ENCODE data around the gene TMEM140.

The TMEM140 gene

DNA sequence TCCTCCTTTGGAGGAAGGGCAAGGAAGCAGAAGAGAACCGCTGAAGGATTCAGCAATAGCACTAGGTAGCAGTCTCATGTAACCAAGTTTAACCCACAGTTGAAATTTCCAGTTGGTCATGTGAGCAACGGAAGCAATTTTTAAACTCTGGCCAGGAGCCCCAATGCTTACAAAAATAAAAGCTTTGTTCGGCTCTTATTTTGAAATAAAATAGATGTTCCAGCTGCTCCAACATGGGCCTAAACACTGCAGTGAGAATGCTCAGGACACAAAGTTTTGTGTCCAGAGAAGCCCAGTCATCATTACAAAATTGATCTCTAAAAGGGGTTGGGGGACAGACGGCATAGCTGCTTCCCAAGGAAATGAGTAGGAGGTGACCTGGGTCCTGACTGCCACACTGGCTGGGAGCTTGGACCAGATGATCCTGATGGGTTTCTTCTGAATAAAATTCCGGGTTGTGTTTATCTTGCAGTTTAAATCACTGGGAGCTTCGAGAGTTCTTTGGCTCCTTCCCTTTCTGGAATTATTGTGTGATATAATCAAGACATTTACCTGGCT, 452 bp upstream of the TMEM140 start:
- DNase-seq (ENCODE audit: insufficient read length, low spot score) (no peak), FAIRE-seq (no peak)
- no peak for TF ChIP-seq POLR2A (IDR thresholded peaks at IDR 0.05; ENCODE audit: low read depth, low read length)

DNA sequence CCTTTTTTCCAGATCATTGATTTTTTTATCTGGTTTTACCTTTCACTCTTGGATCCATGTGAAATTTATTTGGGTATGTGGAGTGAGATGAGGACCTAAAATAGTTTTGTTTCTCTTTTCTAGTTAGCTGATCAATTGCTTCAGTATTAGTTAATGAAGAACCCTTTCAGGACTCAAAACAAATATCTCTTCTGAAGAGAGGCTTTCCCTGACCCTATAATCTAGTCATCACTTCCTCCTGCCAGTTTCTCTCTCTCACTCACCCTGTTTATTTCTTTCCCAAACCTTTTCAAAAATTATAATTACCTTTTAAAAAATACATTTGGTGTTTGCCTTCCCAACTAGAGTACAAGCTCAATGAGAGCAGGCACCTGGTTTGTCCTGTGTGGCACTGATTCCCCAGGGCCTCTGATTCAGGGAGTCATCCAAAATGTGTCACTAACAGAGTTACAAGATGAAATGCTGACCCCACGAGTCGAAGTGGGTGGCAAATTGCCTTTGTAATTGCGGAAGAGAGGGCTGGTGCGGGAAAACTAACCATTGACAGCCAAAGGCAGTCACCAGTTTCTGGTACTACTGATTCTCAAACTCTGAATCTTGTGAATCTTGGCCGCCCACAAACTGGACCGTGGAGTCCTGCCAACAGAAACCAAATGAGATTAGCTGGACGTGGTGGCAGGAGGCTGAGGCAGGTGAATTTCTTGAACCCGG, 2.4 kb downstream of the TMEM140 start:
- FAIRE-seq: no peak
- DNase-seq (ENCODE audit: insufficient read length, low spot score): no peak
- no peak for TF ChIP-seq POLR2A (IDR thresholded peaks at IDR 0.05; ENCODE audit: low read depth, low read length)

DNA sequence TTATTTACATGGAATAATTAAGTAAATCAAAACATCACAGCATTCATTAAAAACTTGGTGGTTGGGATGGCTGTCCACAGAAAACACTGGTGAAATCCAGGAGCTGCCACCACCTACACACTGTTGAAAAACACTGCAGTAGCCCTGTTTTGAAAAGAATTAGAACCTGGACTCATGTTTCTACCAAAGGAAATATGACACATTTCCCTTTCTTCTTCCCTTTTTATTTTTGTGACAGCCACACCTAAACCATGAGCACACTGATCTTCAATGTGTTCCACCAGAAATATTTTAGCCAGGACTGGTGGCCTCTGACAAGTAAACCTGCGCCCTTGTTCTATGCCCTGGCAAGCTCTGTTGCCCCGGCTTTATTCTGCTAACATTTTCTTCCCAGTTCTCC, 3.3 kb downstream of the TMEM140 start:
- DNase-seq (ENCODE audit: insufficient read length, low spot score) (no peak), FAIRE-seq (no peak)
- no peak for TF ChIP-seq POLR2A (IDR thresholded peaks at IDR 0.05; ENCODE audit: low read depth, low read length)

DNA sequence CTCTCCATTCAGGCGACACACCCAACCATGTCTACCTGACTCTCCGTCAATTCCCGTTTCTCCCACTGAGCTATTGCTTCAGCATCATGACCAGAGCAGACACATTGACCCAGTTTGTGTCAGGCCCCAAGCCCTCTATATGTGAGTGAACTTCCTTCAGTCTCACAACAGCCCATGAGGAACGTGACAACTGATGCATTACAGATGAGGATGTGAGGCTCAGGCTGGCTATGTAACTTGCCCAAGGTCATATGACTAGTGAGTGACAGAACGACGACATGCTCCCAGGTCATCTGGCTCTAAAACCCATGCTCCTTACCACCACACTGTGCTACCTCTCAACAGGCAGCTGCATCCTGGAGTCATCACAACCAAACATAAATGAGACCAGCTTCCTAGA, 3.7 kb downstream of the TMEM140 start:
- FAIRE-seq: no peak
- no peak for TF ChIP-seq POLR2A (IDR thresholded peaks at IDR 0.05; ENCODE audit: low read depth, low read length)

DNA sequence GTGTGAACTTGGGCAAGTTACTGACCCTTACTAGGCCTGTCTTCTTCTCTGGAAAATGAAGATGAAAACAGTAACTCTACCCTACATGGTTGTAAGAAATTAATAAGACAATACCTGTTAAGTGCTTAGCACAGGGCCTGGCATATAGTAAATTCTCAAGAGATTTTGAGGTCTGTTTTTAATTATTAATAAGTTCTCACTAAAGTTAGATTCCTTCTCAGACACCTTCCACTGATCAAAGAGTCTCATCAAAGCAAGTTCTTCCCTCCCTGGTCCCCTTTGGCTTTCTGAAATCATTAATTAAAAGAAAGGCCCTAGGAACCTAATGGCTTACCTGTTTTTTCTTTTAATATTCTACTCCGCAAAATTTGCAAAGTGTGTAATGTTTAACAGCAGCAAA, 4.6 kb downstream of the TMEM140 start:
- TF ChIP-seq POLR2A (IDR thresholded peaks at IDR 0.05; ENCODE audit: low read depth, low read length): no peak
- DNase-seq (ENCODE audit: insufficient read length, low spot score): no peak
- no peak for FAIRE-seq

More for the DNA sequence above, 3.7 kb downstream of the TMEM140 start:
- no peak for DNase-seq (ENCODE audit: insufficient read length, low spot score)

DNA sequence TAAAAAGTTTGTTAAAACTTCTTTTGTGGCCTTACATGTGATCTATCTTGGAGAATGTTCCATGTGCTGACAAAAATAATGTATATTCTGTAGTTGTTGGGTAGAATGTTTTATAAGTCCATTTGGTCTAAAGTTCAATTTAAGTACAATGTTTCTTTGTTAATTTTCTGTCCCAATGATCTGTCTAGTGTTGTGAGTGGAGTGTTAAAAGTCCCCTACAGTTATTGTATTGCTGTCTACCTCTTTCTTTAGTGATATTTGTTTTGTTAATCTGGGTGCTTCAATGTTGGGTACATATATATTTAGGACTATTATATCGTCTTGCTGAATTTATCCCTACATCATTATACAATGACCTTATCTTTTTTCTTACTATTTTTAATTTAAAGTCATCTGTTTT, 6.9 kb downstream of the TMEM140 start:
- TF ChIP-seq POLR2A (IDR thresholded peaks at IDR 0.05; ENCODE audit: low read depth, low read length): no peak
- DNase-seq (ENCODE audit: insufficient read length, low spot score) (no peak), FAIRE-seq (no peak)

DNA sequence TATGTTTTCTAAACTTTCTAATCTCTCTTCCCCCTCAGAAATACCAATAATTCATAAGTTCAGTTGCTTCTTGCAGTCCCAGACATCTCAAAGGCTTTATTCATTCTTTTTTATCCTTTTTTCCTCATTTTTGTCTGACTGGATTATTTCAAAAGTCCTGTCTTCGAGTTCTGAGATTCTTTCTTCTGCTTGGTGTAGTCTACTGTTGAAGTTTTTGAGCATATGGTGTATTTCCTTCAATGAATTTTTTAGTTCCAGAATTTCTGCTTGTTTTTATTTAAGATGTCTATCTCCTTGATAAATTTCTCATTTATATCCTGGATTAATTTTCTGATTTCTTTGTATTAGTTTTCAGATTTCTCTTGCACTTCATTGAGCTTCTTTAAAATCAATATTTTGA, 8.4 kb downstream of the TMEM140 start:
- DNase-seq (ENCODE audit: insufficient read length, low spot score) (no peak), FAIRE-seq (no peak)
- TF ChIP-seq POLR2A (IDR thresholded peaks at IDR 0.05; ENCODE audit: low read depth, low read length): no peak

DNA sequence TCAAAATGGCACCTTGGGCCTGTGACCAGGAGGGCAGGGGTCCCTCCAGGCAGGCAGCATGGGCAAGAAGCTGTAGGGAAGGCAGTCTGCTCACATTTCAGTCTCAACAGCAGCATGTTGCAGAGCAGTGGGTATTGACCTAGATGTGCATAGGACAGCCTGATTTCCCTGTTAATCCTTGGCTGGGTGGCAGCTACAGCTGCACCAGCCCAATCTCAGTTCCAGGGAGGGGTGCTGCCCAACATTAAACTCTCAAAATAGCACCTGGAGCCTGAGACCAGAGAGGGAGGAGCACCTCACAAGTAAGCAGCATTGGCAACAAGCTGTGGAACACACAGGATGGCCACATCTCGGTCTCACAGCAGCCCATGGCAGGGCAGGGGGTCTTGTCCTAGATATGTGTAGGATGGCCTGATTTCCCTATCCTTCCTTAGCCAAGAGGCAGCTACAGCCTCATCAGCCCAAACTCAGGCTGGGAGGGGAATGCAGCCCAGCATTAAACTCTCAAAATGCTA, 10.3 kb downstream of the TMEM140 start:
- FAIRE-seq: no peak
- no peak for TF ChIP-seq POLR2A (IDR thresholded peaks at IDR 0.05; ENCODE audit: low read depth, low read length)
- no peak for DNase-seq (ENCODE audit: insufficient read length, low spot score)

DNA sequence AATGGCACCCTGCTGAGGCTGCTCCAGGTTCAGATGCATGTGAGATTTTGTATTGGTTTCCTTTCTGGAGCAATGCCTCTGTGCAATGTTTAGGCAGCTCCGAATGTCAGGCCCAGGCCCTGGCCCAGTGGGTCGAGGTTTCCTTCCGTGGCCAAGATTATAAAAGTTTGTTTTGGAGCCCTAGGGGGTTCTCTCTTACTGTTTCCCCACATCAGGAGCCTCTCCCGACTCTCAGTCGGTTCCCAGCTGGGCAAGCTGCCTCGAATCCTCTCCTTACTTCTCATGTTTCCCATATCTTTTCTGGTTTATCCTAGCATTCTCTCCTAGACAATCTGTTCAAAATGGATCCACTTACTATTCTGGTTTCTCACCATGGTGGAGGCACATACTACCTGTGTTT, 11.0 kb downstream of the TMEM140 start:
- no peak for TF ChIP-seq POLR2A (IDR thresholded peaks at IDR 0.05; ENCODE audit: low read depth, low read length)
- FAIRE-seq (no peak), DNase-seq (ENCODE audit: insufficient read length, low spot score) (no peak)

DNA sequence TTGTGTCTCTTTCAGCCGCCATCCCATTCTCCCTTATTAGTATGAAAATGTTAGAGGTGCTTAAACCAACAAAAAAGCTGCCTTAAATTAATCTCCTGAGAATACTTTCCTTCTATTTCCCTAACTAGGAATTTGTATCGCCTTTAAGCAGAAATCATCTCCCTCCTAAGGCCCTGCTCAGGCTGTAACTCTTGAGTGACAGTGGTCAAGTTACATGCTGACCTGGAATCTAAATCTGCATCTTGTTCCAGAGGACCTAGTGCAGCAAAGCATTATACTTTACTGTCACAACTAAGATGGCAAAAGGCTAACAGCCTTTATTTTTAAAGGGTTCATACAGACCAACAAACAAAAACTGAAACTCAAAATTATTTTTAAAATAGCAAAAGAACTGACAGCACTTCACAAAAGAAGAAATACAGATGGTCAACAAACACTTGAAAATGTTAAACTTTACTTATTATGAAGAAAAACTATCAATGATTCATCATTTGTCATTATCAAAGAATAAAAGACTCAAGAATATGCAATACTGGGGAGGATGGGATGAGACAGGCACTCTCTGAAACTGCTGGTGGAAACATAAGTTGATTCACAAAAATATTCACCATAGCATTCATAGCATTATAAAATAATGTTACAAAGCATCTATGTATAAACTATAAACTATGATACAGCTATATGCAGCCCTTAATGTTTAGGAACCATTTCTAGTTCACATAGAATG, 11.7 kb downstream of the TMEM140 start:
- FAIRE-seq (no peak), DNase-seq (ENCODE audit: insufficient read length, low spot score) (no peak)
- TF ChIP-seq POLR2A (IDR thresholded peaks at IDR 0.05; ENCODE audit: low read depth, low read length): no peak

DNA sequence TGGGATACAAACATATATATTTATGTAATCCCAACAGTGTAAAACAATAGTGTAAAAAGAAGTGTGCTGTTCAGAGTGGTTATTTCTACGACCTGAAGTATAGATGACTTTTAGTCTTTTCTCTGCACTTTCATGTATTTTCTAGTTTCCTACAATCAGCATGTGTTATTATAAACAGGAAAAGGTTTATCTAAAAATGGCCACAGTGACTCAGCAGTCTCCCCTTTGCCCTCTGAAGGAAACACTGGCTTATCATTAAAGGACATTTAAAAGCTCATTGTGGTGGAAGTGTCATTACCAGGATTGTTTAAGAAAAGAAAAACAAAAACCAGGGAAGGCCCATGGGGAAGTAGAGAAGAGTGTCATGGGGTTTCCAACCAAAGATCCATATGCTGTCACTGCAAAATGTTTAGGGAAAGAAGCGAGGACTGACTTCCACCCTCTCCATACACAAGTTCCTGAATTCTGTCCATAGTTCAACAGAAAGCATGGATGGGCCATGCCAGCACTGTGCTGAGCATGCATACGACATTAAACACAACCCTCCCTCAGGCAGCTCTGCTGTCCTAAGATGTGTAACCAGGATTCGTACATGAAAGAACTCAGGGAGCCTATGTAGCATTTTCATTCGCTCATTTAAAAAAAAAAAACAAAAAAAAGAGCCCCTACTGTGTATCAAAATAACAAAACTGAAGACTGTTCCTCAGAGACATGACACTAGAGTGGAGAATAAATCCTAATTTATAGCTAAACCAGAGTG, 12.4 kb downstream of the TMEM140 start:
- DNase-seq (ENCODE audit: insufficient read length, low spot score) (no peak), FAIRE-seq (no peak)
- no peak for TF ChIP-seq POLR2A (IDR thresholded peaks at IDR 0.05; ENCODE audit: low read depth, low read length)

DNA sequence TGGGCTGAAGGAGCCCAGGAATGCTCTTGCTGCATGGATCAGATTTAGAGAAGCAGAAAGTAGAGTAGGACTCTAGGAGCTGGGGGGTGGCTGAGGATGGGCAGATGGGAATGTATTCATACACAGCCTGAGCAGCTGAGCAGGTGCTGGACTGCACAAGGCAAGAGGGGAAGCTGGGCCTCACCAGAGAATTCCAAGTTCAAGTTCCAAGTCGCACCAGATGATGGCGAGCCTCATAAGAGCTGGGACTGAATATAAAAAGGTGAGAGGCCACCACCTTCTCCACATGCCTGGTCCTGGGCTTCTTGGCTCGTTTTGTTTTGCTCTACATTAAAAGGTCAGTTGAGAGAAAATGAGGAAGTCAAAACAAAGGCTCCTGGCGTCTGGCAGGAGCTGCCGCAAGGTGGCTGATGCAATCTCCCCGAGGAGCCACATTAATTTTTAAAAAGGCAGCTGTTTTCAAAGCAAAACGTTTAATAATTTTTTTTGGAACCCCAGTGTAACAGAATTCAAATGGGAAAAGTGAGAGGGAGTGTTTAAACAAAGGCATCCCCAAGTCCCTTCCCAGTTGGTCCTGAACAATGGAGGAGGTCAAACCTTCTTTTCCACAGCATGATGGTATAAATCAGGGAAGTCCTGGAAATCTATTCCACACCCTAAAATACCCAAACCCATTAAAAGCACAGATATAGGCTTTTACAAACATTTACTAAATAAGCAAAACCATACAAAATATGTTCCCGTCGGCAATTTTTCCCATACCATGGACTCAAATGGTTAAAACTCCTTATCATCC, 13.2 kb downstream of the TMEM140 start:
- DNase-seq (ENCODE audit: insufficient read length, low spot score): no peak
- FAIRE-seq: no peak
- TF ChIP-seq POLR2A (IDR thresholded peaks at IDR 0.05; ENCODE audit: low read depth, low read length): no peak

DNA sequence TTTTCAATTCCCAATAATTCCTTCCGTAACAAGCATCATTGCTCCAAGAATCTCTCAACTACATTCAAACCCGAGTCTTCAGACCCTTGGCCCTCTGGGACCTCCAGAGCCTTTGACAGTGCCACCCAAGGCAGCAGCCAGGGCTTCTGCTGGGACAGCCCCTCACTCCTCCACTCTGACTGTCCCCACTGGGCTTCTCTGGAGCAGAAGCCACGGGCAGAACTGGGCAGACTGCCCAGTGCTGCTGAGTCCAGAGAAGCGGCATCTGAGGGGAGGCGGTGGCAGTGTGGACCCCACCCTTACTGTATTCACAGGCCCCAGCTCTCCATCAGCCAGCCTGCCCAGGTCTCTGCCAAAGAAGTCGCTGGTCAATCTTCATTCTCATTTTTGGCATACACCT, 13.8 kb downstream of the TMEM140 start:
- TF ChIP-seq POLR2A (IDR thresholded peaks at IDR 0.05; ENCODE audit: low read depth, low read length): no peak
- FAIRE-seq: no peak
- no peak for DNase-seq (ENCODE audit: insufficient read length, low spot score)
